AG09309 (cell line): ENCODE results near the gene SMIM43.

Source experiments
- DNase-seq: peaks from one replicate; pipeline ENCODE4 v3.0.0-alpha.2; 2010; ENCODE audit warnings: low read depth
- H3K4me3 ChIP-seq: 2 replicates; pipeline ENCODE4 v1.5.1; 2011; ENCODE audit warnings: mild to moderate bottlenecking, low read depth, low read length, moderate library complexity; ENCODE audit not compliant: control insufficient read depth
- TF ChIP-seq, protein P1 (sequence below): IDR thresholded peaks from 2 replicates; pipeline ENCODE4 v1.5.1; 2011; ENCODE audit warnings: mild to moderate bottlenecking, low read depth, low read length, inconsistent platforms; ENCODE audit not compliant: insufficient read depth, control insufficient read depth; ENCODE audit errors: missing control alignments

SMIM43 gene

GRCh38 chr4:121717680-121718237, 47.2 kb downstream of the SMIM43 start:
- no peak for DNase-seq
- no peak overlapping the region for H3K4me3 ChIP-seq
- TF ChIP-seq, protein P1, sequence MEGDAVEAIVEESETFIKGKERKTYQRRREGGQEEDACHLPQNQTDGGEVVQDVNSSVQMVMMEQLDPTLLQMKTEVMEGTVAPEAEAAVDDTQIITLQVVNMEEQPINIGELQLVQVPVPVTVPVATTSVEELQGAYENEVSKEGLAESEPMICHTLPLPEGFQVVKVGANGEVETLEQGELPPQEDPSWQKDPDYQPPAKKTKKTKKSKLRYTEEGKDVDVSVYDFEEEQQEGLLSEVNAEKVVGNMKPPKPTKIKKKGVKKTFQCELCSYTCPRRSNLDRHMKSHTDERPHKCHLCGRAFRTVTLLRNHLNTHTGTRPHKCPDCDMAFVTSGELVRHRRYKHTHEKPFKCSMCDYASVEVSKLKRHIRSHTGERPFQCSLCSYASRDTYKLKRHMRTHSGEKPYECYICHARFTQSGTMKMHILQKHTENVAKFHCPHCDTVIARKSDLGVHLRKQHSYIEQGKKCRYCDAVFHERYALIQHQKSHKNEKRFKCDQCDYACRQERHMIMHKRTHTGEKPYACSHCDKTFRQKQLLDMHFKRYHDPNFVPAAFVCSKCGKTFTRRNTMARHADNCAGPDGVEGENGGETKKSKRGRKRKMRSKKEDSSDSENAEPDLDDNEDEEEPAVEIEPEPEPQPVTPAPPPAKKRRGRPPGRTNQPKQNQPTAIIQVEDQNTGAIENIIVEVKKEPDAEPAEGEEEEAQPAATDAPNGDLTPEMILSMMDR: no peak

DNA sequence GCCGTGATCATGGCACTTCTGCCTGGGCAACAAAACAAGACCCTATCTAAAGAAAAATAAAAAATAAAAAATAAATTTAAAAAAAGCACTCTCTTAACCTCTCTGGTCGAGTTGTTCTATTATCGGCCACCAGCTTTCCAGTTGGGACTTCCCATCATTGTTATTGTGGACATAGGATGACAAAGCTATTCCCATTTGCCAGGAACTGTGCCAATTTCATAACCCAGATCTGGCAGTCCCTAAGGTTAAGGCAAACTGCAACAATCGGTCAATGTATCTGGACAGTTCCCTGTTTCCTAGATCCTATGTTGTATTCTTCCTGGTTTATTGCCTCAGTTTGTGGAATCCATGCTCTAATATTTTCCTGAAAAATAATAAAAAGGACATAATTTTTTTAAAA, 50.4 kb downstream of the SMIM43 start:
- no peak overlapping the region for H3K4me3 ChIP-seq
- TF ChIP-seq, protein P1: no peak
- no peak for DNase-seq

DNA sequence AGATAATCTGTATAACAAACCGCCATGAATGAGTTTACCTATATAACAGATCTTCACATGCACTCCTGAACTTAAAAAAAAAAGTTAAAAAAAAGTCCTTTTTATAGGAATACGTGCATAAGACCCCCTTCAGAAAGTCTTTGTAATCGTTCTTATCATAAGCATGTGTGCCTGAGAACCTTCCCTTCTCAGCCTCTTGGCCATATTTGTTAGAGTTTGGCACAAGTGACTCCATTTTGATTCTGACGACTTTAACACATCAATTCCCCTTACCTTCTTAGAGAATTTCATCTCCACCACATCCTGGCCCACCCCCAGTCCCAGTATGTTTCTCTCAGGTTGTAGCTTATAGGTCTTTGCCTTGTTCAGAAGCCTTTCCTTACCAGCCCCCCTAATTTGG, 52.2 kb downstream of the SMIM43 start:
- DNase-seq: no peak
- TF ChIP-seq, protein P1: no peak

GRCh38 chr4:121712001-121712651, 52.8 kb downstream of the SMIM43 start:
- DNase-seq: no peak
- TF ChIP-seq, protein P1: no peak
- no peak overlapping the region for H3K4me3 ChIP-seq

More for the DNA sequence above, 52.2 kb downstream of the SMIM43 start:
- H3K4me3 ChIP-seq: no peak overlapping the region

DNA sequence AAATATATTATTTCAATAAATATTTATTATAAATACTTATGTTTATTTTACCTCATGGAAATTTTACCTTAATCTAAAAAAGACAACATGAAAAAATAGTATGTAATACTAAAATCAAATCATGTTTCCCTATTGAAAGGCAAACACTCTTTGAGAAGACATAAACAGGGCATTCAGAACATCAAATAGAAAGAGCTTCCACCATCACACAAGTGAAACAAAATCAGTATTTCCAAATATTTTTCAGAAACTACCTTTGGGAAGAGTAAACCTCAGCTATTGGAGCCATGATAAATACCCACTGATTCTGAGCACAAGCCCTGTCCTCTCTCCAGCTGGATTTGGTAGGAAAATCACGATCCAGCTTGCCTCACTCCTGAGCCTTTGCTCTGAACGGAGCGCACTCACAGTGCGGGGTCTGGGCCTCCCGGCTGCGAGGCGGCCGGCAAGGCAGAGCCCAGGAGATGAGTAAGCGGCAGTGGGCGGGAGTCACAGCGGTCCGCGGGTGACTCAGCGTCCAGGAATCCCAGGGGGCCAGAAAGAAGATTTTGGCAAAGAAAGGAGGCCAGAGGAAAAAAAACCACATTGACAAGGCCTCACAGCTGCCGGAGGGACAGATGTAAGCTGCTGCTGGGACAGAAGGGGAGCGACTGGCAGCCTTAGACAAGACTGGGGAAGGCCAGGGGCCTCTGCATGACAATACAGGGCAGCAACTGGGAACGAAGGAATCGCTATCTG, 53.5 kb downstream of the SMIM43 start:
- TF ChIP-seq, protein P1: no peak
- DNase-seq: peak; percentile 86
- no peak overlapping the region for H3K4me3 ChIP-seq

DNA sequence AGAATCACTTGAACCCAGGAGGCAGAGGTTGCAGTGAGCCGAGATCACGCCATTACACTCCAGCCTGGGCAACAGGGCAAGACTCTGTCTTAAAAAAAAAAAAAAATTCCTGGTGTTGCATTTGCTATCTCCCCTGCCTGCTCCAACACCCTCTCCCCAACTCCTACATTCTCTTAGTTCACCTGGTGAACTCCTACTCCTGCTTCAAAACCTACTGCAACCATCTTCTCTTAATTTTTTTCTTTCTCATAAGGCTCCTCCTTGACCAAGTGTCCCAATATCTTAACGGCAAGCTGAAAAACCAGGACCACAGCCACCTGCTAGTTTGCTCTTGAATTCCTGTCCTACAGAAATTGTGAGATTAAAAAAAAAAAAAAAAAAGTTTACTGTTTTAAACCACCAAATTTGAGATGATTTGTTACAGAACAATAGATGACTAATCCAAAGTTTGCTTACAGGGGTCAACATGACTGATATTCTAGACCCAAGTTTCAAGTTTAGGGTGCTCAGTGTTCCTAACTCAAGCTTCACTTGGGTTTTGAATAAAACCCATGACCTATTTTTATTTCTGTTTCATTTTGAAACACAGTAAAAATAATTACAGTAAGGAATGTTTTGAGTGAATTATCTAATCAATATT, 55.1 kb downstream of the SMIM43 start:
- TF ChIP-seq, protein P1: no peak
- no peak for DNase-seq
- no peak overlapping the region for H3K4me3 ChIP-seq
